Left hindlimb (tissue), 1 donor: ENCODE results near the gene FAIM2.

ENCODE experiments used
- DNase-seq: peaks from one replicate; pipeline ENCODE4 v3.0.0-alpha.2; 2018

Gene FAIM2

DNA sequence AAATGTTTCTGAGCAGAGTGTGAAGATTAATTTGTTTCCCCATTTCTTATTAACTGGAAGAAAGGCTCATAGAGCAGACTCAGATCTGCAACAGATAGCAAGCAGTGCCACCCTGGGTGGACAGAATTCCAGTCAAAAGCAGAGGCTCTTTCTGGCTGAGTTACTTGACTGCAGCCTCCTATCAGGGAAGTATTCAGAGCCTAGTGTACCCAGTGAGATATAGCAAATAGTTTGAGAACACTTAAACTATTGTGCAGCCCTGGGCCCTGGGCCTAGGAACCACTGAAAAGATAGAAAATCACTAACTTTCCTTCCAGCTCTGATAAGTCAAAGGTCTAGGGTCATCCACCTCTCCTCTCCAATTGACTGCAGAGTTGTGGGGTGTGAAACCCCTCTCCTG lies 35.6 kb upstream of the FAIM2 start:
- DNase-seq = no peak

DNA sequence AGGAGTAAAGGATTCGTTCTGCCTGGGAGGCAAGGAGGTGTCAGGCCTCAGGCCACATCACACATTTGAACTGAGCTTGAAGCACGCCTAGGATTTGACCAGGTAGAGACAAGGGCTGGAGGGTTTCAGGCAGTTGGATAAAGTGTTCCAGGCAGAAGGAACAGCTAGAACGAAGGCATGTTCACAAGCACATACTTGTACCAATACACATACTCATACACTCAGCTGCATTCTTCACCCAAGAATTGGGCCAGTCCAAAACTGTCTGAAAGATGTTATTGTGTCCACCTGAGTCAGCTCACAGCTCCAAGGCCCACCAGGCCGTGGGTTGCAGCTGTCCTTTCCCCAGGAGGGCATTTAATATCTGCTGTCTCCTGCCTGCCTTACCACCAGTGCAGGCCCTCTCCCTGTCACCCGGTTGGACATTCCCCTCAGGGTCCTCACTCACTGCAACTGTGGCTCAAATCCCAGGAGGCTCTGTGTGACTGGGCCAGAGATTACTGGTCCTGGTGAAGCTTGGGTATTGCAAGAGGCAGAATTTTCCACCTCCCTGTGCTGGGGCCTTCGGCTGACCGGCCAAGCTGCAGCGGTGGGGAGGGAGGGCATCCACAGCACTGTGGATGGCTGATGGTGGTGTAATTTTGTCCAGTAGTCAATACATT lies 34.1 kb upstream of the FAIM2 start:
- DNase-seq = no peak

DNA sequence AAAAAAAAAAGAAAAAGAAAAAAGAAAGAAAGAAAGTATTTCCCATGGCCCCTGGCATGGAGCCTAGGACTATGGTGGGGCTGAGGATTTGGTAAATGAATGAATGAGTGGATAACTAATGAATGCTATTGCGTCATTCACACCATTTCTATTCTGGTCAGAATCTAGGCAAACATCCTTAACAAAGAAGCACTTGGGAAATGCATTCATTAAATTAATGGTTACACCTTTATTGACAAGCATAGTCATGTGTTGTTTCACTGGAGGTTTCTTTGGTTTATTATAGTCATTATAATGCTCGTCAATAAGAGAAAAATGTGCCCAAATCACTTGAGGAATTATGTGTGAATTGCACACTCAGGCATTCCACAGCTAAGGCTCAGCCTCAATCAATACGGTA lies 33.2 kb upstream of the FAIM2 start:
- no peak for DNase-seq

DNA sequence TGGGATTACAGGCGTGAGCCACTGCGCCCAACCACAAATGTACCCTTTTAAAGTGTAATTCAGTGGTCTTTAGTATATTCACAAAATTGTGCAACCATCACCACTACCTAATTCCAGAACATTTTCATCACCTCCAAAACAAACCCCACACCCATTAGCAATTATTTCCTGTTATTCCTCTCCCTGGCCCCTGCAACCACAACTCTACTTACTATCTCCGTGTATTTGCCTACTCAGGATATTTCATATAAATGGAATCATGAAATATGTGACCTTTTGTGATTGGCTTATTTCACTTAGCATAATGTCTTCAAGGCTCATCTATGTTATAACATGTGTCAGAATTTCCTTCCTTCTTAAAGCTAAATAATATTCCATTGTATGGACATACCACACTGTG lies 30.8 kb upstream of the FAIM2 start:
- no peak for DNase-seq

DNA sequence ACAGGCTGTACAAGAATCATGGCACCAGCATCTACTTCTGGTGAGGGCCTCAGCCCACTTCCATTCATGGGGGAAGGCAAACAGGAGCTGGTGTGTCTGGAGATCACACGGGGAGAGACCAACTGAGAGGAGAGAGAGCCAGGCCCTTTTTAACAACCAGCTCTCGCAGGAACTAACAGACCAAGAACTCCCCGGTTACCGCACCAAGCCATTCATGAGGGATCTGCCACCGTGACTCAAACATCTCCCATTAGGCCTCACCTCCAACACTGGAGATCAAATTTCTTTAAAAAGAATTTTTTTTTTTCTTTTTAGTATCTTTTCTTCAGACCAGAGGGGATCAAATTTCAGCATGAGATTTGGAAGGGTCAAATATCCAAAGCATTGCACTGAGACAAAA lies 30.1 kb upstream of the FAIM2 start:
- no peak for DNase-seq

DNA sequence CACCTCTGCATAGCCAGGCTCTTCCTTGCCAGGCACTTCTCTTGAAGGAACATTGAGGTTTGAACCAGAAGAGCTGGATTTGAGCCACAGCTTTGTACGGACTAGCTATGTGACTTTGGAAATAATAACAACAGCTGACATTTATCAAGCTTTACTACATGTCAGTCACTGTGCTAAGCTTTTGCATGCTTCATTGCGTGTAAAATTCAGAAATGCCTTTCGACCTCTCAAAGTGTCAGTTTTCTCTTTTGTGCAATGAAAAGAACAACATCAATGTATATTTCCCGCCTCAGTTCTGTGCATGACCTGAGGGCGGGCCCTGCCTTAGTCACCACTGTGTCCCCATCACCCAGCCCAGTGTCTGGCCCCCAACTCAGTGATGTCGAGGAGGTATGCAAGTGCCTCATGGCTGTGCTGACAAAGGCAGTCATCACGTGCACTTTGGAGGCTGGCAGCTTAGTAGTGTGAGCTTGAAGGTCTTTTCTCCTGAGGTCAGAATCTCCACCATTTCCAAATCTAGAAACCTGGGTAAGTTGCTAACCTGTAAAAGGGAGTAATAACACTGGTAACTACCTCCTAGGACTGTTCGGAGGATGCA lies 28.9 kb upstream of the FAIM2 start:
- DNase-seq = no peak

DNA sequence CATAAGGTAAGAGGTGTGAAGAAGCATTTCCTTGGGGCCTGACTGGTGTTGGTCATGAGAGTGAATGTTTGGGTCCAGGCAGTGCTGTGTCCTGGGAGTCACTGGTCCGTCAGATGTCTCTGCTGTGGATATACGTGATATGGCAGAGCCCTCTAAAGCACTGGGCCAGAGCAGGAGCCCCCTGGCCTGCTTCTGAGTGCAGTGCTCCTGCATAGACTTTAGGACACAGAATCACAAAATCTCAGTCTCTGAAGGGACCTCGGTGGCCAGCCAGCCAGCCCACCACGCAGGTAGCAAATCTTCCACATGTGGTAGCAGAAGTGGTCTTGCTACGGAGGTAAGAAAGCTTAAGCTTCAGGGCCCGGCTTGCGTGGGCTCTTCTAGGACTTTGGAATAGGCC lies 28.3 kb upstream of the FAIM2 start:
- no peak for DNase-seq

DNA sequence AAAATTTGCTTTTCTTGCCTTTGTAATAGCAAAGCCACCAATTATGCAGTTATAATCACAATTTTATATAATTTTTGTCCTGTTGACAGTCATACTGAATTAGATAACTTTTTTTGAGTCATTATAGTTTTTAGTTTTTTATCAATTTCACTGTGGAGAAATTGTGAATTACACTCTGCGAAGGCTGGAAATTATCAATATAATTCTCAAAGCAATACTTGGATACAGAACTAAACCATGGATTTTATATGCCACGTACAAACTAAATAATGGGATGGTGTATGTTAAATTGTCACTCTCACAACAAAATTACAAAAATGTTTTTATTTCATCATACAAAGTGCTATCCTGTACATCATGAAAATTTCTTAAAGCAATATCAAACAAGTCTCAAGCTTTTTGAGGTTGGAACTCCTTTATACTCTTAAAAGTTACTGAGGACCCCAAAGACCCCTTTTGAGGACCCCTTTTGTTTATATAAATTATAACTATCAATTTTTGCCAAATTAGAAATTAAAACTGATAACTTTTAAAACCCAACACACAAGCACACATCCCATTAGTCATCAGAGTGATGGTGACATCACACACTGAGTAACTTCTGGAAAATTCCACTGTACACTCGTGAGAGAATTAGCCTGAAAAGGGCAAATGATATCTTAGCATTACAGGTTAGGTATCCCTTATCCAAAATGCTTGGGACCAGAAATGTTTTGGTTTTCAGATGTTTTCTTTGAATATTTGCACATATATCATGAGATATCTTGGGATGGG lies 27.0 kb upstream of the FAIM2 start:
- no peak for DNase-seq

DNA sequence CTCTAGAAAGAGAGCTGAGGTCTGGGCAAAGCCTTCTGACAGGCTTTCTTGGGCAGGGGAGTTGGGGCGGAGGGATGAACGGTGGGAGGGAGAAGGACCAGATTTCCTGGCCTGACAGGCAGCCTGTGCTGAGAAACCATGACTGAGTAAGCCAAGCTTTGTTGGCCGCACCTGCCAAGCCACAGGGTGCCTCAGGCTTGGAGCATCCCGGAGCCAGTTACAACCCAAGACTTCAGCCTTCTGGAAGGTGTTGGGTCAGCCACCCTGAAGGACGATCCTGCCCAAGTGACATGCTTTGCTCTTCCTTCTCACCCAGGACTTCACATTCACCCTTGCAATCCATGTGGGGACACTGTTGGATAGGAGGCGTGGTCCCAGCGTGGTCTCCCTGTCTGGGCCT lies 25.9 kb upstream of the FAIM2 start:
- DNase-seq = no peak

DNA sequence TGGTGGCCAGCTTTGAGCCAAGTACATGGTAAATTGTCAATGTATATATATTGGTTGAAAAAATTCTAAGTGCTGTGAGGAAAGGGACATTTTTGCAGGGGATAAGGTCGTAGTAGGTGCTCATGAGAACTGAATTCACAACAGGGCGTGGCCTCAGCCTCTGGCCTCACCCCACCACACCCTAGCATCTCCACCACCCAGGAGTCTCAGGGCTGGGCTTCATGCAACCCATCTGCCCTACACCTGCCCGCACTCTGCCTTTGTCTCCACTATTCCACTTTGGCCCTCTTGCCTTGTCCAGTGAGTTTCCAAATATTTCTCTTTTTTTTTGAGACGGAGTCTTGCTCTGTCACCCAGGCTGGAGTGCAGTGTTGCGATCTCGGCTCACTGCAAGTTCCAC lies 24.8 kb upstream of the FAIM2 start:
- DNase-seq = no peak

DNA sequence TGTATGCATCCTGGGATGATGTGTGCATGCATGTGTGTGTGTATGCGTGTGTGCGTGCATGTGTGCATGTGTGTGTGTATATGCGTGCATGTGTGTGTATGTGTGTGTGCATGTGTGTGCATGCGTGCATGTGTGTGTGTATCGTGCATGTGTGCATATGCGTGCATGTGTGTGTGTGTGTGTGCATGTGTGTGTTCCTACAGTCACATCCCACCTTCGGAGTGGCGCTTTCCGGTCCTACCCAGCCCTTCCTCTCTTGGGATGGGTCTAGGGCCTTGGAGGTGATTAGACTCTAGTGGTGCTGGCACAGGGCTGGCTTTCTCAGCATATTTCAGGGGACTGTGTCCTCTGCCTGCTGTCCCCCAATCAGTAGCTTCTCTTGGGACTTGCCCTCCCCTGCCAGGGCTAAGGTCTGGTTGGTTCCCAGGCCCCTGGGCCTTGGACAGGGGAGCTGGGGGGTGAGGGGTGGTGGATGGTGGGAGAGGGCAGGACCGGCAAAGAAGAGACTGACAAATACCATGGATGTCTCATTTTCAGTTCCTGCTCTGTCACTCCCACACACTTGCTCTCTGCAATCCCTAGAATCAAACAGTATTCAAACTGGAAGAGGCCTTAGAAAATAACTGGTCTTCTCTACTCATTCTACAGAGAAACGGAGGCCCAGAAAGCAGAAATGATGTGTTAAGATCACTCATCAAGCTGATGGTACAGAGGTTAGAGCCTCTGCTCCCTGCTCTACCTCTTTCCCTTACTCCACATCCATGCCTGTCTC lies 21.9 kb upstream of the FAIM2 start:
- DNase-seq = no peak

DNA sequence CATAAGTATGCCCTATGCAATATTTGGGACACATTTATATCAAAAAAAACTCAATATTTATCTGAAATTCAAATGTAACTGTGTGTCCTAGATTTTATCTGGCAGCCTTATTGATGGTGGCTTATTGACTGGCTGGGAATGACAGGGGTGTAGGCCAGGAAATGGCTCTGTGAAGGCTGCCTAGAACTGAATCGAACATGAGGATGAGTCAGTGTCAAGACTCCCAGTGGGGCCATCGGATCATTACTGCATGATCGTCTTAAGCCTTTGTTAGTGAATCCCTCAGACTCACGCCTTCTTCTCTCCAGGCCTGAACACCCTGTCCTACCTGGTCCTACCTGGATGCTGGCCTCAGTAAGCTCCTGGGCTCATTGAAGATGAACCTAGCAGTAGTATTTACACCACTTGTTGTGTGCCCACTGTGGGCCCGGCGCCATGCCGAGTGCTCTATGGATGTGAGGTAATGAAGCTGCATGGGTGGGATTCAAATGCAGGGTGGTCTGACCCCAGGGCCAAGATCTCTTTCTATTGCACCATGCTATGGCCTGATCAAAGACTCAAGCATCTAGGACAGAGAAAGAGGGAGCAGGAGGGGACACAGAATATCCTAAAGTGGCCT lies 21.0 kb upstream of the FAIM2 start:
- no peak for DNase-seq

DNA sequence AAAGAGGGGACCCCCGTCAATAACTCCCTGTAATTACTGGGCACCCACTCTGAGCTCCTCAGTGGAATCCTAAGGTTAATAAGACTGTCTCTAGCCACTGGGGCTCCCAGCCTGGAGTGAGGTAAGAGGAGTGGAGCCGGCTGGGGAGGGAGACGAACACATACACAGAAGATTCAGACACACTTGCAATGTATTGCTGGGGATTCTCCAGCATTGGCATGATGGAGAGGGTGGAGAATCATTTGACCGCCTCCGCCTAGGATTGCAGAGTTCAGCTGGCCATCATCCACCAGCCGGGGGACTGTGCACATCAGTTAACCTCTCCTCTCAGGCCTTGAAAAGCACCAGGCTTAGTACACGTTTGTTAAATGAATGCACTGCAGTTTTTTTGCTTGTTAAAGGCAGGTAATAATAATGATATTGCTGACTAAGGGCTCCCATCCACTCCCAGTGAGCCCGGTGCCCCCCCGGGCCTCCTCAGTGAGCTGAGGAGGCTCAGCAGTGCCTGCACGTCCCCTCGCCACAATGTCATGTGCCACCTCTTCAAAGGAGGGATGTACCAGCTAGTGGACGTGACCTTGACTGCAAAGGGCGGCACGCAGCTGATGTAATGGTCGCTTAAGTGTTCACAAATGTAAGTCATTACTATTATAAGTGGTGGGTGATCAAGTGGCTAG lies 20.3 kb upstream of the FAIM2 start:
- DNase-seq = no peak

DNA sequence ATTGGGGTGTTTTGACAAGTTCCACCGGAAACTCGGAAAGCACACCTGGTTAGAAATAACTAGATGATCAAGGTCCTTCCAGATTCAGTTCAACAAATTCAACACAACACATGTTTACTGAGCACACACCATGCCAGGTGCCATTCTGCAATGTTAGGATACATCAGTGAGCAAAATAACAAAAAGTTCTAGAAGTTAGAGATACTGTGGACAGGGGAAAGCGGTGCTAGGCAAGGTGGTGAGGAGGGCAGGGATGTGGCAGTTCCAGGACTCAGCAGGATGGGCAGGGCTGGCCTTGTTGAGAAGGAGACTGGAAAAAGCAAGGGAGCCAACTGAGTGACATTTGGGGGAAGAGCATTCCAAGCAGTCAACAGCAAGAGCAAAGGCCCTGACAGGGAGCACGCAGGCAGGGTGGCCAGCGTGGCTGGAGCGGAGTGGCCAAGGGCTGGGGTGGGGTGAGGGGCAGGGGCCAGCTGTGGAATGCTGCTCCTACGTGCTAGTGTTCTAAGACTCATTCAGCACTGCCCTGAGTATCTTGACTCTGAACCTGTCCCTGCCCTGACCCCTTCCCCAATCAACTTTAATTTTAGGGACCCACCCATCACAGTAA lies 19.4 kb upstream of the FAIM2 start:
- DNase-seq = no peak

DNA sequence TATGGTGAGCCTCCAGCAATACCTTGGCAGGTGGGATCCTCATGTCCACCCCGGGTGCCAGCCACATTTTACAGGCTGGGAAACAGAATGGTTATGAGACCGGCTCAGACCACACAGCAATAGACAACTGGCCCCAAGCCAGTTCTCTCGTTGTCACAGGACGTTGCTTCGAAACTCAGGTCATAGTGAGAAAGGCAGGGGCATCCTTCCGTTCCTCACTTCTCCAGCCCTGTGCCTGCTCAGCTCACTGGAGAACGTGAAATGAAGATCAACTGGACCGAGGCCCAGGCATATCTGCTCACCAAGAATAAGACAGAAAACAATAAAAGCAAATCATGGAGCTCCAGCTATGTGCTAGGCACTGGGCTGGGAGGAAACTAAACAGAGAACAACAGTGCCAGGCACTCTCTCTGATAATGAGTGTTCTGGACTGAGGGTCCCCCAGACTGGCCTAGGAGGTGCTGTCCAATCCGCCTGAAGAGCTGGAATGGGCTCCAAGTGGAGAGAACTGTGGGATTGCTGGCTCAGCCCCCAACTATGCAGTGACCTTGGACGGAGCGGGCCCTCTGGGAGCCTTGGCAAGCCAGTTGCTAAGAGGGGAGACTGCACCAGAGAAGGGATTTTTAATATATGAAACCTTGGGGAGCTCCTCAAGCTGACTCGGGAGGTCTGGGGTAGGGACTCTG lies 18.8 kb upstream of the FAIM2 start:
- DNase-seq = no peak

DNA sequence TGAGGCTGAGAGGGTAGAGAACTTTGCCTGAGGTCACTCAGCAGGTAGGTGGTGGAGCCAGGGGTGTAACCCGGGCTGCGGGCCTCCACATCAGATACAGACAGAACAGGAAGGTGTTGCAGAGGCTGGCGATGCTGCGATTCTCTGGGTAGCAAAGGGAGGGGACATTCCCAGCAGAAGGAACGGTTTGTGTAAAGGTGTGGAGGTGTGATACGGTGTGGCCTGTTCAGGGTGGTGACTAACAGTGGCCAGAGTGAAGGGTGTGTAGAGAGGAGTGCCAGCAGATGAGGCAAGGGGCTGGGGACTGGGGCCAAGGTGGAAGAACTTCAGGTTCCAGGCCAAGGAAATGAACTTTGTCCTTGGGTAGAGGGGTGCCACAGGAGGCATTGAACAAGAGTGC lies 18.2 kb upstream of the FAIM2 start:
- DNase-seq = no peak

DNA sequence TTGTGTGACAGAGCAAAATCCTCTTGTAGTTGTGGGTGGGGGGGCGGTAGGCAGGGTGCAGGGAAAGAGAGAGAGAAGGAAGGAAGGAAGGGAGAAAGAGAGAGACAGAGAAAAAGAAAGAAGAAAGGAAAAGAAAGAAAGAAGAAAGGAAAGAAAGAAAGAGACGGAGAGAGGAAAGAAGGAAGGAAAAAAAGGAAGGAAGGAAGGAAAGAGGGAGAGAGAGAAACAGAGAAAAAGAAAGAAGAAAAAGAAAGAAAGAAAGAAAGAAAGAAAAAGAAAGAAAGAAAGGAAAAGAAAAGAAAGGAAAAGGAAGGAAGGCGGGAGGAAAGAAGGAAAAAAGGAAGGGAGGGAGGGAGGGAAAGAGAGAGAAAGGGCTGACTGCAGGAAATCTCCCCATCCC lies 17.6 kb upstream of the FAIM2 start:
- no peak for DNase-seq

DNA sequence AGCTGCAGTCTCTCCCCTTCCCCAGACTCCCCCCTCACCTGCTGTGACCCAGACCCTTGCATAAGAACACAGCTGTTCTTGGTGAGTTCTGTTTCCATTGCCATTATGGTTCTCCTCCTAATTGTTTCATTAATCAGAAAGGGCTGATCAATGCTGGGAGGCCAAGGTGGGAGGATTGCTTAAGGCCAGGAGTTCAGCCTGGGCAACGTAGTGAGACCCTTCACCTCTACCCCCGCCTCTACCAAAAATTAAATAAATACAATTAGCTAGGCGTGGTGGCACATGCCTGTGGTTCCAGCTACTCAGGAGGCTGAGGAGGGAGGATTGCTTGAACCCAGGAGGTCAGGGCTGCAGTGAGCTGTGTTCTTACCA lies 17.2 kb upstream of the FAIM2 start:
- DNase-seq = no peak

DNA sequence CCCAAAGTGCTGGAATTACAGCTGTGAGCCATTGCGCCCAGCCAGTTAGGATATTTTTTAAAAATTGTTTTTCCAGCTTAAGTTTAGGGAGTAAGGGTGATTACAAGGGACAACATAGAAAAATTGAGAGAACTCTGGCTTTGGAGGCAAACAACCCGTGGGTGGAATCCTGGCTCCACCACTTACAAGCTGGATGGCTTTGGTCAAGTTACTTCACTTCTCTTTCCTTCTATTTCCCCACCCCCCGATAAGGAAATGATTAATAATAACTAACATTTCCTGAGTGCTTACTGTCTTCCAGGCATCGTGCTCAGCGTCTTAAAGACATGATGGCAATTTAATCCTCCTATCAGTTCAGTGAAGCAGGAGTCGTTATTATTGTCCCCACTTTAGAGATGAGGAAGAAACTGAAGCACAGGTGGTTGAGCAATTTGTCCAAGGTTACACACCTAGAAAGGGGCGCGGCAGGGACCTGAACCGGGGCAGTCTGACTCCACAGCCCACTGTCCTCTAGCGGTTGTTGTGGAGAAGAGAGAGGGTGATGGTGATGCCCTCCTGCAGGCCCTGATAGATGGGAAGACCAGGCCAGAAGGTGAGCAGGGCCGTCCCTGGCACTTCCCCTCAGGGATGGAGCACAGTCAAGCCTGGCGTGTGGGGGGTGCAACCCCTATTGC lies 16.7 kb upstream of the FAIM2 start:
- DNase-seq = no peak

DNA sequence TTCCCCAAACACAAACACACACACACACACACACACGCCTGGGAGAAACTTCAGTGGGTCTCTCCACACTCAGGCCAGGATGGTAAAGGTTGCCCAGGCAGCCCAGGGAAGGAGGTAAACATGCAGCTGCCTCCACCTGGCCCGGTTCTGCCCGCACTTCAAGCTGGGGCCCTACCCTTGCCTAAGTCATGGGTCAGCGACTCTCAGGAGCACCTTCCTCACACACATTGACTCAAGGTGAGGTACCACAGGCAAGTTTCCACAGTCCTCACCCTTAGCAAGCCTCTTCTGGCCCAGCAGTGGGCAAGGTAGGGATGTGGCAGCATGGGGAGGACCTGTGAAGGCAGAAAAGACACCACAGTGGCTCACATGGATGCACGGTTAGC lies 14.1 kb upstream of the FAIM2 start:
- DNase-seq = no peak

DNA sequence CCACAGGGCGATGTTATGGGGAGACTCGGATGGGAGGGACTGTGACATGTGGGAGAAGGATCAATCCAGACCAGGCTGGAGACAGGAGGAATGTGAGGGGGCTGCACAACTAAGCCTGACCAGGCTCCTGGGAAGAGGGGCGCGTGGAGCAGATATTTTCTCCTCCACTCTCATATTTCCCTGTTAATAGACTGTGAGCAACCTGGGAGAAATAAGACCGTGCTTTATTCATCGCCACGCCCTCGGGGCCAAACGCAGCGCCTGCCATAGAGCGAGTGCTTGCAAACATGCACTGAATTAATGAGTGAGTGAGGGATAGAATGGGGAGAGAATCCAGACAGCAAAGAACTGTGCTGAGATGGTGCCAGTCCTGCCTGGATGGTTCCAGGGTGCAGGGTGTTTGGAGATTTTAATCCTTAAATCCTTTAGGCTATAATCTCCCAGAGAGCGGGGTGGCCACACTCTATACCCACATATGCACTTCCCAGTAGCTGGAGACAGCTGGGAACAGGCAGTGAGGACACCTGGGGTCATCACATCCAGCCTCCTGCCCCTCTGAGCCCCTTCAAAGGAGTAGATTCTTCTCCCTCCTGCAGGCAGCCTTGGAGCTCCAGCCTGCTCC lies 13.6 kb upstream of the FAIM2 start:
- no peak for DNase-seq
